ENCODE results near the gene IWS1.
"Not testable (repeated sequence)": the region's sequence is repeated elsewhere in the genome, so short reads cannot be mapped to it uniquely, and the experiment has no call there.

Gene IWS1

DNA sequence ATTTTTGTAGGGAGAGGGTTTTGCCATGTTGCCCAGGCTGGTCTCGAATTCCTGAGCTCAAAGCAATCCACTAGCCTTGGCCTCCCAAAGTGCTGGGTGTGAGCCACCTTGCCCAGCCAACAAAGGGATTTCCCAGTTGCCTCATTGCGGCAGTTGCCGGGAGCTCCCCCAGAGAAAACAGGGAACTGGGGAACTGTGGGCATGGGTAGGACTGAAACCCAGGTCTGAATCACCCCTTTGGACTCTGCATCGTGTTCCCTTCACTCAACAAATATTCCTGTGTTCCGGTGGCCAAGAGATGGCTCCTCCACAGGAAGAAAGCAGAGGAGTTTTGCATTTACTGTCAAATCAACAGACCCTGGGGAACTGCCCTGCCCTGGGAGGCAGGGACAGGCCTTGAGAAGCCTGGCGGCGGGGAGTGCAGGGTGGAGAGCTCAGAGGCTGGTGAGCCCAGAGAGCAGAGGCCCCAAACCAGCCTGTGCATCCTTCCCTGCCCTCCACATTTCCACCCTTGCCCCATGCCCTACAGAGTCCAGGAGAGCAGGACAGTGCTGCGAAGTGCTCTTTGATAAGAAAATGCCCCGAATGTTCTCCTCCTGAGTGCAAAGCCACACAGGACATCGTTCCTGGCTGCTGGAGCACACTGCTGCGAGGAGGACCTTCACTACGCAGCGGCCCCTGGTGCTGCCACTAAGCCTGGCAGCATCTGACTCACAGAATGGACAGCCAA is 34.1 kb upstream of the IWS1 start:
- DNase-seq = no peak

DNA sequence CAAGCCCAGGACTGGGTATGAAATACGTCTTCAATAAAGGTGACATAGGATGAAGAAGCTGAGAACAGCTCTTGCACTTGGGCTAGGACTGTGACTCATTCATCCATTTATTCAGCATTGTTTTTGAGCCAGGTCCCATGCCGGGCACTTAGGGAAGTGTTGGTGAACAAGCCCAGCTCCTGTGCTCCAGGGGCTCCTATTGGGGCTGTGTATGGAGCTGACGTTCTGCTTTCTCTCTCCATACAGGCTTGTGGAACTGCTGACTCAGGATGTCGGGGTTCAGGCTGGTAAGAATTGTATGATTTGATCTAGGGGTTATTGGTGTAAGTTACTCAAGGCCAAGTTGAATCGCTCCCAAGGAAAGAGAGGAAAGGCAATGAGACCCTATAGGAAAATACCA is 33.2 kb upstream of the IWS1 start:
- DNase-seq = no peak

DNA sequence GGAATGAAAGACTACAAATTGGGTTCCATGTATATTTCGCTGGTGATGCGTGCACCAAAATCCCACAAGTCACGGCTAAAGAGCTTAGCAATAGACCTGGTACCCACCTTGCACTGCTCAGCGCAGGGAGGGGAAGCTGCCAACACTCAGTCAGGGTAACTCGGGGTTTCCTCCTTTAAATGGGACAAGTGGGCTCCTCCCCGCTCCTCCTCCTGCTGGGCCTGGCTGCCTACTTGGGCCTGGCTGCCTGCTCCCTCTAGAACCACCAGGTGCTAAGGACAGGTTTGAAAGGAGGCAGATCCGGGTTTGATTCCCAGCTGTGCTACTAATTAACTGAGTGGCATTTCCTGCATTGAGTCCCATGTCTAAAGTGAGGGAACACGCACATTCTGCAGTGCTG is 32.6 kb upstream of the IWS1 start:
- DNase-seq = no peak

DNA sequence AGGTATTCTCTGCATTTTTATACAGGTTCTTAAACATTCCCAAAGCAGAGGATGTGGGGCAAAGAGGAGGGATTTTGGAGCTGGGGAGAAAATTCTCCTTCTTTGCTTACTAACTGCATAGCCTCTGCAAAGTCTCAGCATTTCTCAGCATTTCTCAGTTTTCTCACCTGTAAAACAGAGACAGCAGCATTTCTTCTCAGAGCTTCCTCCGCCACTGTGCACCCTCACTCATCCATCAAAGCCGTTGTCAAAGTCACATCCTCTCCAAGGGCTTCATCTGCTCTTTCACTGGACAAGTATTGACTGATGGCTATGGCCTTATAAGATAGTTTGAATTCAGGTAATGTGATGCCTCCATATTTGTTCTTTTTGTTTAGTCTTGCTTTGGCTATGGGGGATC is 26.6 kb upstream of the IWS1 start:
- DNase-seq = no peak

DNA sequence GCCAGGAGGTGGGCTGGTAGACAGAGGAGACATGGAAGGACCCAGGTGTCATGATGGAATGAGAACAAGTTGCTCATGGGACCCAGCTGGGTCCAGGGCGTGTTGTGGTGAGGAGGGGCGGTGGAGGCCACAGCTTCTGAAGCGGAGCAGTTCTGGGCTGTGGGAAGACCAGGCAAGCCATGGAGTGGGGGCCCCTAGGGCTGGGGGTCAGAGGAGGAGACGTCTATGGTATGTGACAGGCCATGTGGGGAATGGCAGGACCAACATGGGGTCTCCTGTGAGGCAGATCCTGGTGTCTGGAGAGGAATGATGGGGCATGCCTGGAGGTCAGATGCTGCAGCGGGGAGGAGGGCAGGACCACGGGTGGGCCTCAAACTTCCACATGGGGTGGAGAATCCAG is 26.0 kb upstream of the IWS1 start:
- no peak for DNase-seq

DNA sequence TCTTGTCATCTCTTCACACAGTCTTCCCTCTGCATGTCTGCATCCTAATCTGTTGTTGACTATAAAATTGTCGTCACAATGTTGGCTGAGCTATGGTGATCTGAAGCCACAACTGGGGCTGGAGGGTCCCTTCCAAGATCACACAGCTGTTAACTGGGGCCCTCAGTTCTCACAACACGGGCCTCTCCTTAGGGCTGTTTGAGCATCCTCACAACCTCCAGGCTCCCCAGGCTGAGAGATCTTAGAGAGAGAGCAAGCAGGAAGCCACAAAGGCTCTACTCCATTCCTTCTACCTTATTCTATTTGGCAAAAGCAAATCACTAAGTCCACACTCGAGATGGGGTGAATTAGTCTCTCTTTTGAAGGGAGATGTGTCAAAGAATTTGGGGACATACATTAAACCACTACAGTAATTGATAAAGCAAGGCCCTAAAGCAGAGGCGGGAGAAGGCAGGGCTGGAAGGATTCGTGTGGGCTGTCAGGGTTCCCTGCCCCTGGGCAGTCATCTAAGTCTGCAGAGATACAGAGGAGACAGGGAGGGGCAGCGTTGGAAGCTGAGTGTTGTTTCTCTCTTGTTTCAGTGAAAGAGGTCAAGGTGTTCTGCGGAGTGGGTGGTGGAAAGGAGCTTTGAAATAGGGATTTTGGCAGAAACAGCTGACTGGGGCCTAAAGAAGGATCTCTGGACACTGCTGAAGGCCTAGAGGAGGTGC is 25.1 kb upstream of the IWS1 start:
- no peak for DNase-seq

DNA sequence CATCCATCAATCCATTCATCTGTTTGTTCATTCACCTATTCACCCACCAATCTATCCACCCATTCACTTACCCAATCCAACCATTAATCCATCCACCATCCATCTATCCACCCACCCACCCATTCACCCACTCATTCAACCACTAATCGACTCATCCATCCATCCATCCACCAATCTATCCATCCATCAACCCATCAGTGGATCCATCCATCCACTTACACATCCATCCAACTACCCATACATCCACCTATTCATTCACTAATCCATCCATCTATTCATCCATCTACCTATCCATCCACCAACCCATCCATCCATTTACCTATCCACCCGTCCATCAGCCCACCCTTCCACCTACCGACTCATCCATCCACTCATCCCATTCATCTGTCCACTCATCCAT is 20.5 kb upstream of the IWS1 start:
- DNase-seq = no peak

DNA sequence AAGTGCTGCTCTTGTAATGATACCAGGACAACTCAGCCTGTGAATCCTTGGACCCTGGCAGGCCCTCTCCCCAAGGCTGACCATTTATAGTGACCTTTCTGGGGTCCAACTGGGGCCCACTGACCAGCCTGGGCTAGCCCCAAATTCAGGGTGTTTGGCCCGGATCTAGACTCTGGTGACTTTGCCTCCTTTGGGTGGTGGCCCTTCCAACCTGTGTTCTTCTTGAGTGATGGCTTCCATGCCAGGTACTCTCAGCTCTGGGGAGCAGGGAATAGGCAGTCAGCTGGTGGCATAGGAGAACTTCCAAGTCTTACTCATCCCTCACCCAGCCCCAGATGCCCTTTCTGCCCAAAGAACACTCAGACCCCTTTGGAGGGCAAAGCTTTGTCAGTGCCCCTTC is 19.5 kb upstream of the IWS1 start:
- DNase-seq = no peak

DNA sequence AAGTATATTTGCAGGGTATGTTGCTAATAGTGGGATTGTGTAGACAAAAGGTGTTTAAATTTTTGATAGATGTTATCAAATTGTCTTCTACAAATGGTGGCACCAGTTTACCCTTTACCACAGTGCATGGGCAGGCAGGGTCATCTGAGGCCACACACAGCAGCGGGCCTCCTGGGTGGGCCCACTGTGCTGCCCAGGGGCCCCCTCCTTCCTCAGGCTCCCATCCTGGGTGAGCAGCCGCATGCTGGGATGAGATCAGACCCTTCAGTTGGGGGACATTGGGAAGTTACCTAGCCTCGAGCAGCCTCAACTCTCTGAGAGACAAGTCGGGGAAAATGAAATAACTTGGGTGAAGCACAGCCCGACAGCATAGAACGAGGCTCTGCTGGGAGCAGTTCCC is 18.9 kb upstream of the IWS1 start:
- no peak for DNase-seq

DNA sequence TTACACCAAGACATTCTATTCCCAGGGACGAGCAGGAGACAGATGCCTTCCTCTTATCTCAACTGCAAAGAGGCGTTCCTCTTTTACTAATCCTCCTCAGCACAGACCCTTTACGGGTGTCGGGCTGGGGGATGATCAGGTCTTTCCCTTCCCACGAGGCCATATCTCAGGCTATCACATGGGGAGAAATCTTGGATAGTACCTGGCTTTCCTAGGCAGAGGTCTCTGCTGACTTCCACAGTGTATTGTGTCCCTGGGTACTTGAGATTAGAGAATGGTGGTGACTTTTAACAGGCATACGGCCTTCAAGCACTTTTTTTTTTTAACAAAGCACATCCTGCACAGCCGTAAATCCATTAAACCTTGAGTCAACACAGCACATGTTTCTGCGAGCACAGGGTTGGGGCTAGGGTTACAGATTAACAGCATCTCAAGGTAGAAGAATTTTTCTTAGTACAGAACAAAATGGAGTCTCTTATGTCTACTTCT is 16.8 kb upstream of the IWS1 start:
- not testable (repeated sequence) for DNase-seq

DNA sequence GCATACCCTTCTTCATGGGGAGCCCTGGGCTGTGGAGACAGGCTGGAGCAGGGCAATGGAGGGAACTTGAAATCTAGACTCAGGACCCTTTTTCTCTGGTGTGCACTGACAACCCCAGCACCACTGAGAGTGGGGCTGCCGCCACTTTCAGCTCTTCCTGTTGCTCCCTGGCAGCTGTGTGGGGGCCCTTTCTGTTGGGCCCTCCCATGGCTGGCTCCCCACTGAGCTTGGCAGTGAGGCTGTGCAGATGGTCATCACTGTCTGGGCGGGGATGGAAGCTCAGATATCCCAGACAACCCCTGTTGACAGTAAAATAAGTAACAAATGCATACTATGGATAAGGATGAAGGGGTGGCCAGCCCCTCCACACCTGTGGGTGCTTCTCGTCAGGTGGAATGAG is 15.9 kb upstream of the IWS1 start:
- DNase-seq = no peak

DNA sequence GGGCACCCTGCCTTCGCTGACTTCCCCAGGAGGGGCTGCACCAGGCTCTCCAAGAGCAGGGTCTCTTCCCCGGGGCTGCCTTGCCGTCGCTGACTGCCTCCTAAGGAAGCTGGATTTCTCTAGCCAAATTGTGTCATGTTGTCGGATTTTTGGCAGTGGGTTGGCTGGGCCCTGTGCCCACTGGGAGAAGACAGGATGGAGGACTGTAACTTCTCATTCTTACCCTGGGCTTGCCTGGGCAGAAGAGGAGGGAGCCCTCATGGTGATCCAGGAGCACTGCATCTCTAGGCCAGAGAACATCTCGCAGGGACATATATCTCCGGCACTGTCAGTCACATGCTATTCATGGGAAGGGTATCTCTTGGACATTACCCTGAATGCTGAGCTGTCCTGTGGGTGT is 15.5 kb upstream of the IWS1 start:
- no peak for DNase-seq

DNA sequence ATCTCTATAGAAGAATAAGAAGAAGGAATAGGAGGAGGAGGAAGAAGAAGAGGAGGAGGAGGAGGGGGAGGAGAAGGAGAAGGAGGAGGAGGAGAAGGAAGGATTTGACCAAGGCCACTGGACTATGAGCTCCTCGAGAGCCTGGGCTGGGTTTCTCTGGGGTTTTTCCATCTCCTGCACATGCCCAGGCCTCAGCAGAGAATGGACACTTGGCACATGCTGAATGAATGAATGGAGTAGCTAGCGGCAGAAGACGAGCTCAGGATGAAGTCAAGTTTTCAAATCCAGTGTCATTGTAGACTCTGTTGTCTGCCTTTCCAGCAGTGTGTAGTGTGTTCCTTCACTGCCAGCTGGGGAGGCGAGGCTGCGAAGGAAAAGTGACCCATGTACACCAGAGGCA is 11.4 kb upstream of the IWS1 start:
- no peak for DNase-seq

DNA sequence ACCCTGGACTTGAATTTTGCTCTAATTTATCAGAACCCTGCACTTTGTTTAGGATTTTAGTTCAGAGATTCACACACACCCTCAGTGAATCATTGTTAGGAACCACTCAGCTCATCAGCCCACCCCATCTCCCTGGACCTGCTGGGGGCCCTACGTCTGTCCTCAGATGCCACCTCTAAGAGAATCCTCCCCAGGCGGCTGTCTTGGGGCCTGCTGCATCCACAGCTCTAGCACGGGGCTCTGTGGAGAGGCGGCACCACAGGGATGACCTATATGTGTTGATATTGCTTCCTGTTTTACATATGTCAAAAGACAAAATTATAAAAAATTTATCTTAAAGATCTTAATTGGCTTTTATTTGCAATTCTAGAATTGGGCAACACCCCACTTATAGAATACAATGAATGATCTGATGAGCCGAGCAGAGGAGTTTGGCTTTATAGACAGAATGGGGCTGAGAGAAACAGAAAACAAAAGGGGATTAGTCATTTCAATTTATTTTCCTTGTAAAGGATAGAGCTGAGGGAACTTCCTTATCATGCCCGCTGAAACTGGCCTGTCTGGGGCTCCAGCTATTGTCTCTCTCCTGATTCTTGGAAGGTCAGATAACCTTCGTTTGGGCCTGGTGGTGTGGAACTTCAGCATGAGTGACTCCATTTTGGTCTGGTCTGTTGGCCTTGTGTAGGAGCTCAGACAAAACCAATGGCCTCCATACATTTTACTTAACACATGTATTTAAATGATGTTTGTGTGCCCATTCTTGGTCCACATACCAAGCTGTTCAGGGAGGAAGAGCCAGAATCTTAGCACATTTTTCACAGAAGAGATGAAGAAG is 10.6 kb upstream of the IWS1 start:
- DNase-seq = no peak

DNA sequence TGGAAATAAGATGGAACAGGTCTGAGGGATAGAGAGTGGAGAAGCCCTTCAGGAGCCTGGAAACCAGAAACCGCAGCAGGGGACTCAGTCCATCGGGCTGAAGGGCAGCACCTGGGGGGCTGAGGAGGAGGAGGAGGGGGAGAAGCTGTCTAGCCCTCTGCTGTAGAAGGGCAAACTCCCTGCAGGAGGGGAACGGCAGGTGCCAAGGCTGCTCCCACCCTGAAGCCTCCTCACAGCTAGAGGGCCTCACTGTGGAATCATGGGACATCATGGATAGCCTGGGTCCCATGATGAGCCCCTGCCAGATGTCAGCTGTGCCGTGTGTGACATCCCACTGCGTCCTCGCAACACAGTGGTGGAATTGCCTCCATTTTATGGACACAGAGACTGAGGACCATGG is 9.6 kb upstream of the IWS1 start:
- no peak for DNase-seq

DNA sequence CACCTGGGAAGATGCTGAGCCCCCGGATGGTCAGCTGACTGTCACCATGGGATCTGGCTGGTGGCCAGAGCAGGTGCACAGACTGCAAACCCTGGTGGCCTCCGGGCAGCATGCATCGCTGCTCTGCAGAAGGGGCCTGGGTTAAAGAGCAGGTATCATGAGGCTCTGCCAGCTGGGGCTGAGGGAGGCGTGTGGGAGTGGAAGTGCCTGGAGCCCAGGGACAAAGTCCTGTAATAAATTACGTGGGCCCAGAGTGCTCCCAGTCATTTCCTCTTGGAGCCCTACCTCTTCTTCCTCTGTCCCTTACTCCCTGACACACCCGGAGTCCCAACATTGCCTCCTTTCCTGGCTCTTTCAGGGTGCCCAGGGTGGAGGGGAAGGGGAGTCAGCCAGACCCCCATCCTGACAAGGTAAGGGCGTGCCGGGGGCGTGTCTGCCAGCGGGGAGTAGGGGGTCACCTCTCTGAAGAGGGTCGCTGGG is 9.2 kb upstream of the IWS1 start, which contains the start of gene MYO7B:
Gene MYO7B, plus strand, starts transcription at position 262 of the 480 bp plus-strand sequence. CDS start 24,040 bp downstream, outside the sequence.
- DNase-seq = no peak

DNA sequence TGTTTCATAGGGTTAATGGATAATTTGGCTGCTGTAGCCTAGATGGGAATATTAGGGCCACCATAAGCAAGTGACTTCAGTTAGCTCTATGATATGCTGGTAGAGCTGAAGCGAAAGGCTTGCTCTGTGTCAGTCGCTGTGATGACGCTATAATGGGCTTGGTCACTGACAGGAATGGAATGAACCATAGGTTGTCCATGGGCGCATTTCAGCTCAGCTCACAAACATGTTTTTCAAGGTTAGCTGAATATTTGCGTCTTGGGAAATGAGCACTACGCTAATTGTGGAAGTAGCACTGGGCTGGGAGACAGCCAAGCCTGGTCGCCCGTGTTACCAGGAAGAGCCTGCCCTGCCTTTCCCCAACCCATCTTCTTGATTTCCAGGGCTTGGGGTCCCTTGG is 6.0 kb upstream of the IWS1 start:
- no peak for DNase-seq

DNA sequence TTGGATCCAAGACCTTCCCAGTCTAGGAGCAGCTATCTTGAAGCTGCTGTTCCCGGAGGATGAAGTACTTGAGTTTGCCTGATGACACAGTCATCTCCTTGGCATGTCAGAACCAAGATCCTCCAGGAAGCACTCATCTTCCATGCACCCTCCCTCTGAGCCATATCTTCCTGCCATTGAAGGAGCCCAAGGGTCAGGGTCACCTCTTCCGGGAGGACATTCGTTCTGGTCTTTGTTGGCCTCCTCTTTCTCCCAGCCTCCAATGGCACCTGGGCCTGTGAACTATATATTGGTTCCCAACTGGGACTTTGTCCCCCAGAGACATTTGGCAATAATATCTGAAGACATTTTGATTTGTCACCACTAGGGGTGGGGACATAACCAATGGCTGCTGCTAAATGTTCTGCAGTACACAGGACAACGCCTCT is 4.9 kb upstream of the IWS1 start:
- DNase-seq = no peak

DNA sequence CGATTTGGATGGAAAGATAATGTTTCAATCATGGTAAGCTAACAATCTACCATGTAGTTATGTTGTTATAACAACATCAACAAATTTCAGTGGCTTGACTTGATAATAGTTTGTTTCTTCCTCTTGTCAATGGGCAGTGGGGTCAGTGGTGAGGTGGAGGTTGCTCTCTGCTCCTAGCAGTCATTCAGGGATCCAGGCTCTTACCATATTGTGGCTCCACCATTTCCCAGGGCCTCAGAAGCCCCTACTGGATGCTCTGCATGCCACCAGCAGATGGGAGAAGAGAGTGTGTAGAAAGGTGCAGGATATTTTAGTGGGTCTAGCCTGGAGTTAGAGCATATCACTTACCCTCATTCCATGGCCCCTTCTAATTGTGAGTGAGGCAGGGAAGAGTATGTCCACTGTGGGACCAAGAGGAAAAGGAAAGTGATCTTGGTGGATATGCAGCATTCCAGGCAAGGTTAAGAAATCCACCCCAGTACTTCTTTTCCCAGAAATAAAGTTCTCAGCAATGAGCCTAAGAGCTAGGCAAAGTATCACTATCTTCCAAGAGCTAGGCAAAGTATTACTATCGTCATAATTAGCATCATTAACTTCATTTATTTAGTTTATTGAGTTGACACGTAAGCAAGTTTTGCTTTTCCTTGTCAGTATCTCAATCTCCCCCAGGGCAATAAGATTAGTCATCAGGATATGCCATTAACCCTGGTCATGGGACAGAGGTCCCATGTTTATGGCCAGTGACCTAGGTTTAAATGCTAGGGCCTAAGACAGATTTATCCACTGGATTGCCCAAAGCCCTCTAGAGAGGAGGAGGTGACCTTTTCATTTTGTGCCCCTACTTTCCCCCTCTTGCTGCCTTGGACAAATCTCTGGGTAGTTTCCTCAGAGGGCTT is 4.2 kb upstream of the IWS1 start:
- no peak for DNase-seq

DNA sequence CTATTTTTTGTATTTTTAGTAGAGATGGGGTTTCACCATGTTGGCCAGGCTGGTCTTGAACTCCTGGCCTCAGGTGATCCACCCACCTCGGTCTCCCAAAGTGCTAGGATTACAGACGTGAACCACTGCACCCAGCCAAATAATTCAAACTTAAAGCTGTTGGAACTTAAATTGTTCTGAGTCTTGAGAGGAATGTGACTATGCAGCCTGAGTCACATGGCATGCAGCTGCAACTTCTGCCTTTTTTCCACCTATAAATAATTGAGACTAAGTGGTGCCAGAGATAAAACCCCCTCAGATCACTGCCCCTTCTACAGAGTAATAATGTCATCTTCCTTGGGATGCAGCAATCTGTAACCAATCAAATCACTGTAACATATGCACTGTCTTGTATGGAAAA is 3.1 kb upstream of the IWS1 start:
- not testable (repeated sequence) for DNase-seq

DNA sequence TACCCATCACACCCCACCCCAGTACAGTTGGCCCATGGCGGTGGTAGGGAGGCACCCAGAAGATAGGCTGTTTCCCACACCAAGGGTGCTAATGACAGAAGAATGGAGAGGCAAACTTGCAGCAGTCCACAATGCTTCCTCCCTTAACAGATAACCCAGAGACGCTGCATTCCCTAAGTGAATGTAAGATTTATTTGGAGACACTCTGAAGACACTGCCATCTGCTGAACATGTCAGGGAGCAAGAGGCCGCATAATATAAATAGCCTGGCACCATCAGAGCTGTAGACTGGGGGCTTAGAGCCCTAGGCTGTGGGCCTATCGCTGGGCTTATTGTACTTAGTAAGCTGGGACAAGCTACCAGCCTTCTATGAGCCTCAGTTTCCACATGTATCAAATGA is 2.2 kb upstream of the IWS1 start:
- DNase-seq = no peak

Data from cerebellar nuclear complex (tissue), 1 donor.